CD4-positive, alpha-beta memory T cell (primary cell): ENCODE data around the gene TIMM29. TPM values are rescaled to one million over a fixed set of nuclear protein-coding genes. Genes with fewer than 3 reads are reported as not detected.
A peak's percentile ranks its signal among the peaks of the same experiment; 100 is the strongest.
"Not testable (repeated sequence)": the region's sequence is repeated elsewhere in the genome, so short reads cannot be mapped to it uniquely, and the experiment has no call there.

Experiments
- CTCF ChIA-PET: fragments of 350-600 bp; sonication (Branson Sonifier 250); formaldehyde crosslinking; loops from one replicate; lab custom pipeline; 2021; ENCODE audit warnings: inconsistent platforms; ENCODE audit not compliant: partially characterized antibody; lab: Charles Lee
- POLR2A ChIA-PET: fragments of 350-600 bp; sonication (Branson Sonifier 250); formaldehyde crosslinking; loops from one replicate; lab custom pipeline; 2021; ENCODE audit not compliant: partially characterized antibody; lab: Charles Lee
- DNase-seq, 5 donors: peaks; one replicate each; pipeline versions ENCODE4 v3.0.0 to v3.0.0-alpha.2; 2020 to 2022; ENCODE audit warnings: mixed read lengths in 1 of 5
- H3K27ac ChIP-seq: one replicate; pipeline ENCODE4 v1.7.0; 2013; ENCODE audit warnings: low read depth, low read length
- H3K27me3 ChIP-seq: 2 replicates; pipeline ENCODE4 v1.7.0; 2013; ENCODE audit warnings: mild to moderate bottlenecking, low read length, moderate library complexity; ENCODE audit not compliant: insufficient read depth
- H3K36me3 ChIP-seq: 2 replicates; pipeline ENCODE4 v1.7.0; 2013; ENCODE audit warnings: mild to moderate bottlenecking, low read length, moderate library complexity; ENCODE audit not compliant: insufficient read depth
- H3K4me1 ChIP-seq: 2 replicates; pipeline ENCODE4 v1.7.0; 2013; ENCODE audit warnings: mild to moderate bottlenecking, low read length, moderate library complexity; ENCODE audit not compliant: insufficient read depth
- H3K4me3 ChIP-seq, 2 donors: one replicate each; pipeline ENCODE4 v1.7.0; 2013; ENCODE audit warnings: low read length in 2 of 2, mild to moderate bottlenecking in 1 of 2
- H3K9me3 ChIP-seq, 2 donors: one replicate each; pipeline ENCODE4 v1.7.0; 2013; ENCODE audit warnings: low read length in 2 of 2, control low read depth in 1 of 2; ENCODE audit not compliant: control insufficient read depth in 1 of 2
- H3K27ac Mint-ChIP-seq, 7 donors: one replicate each; pipeline ENCODE4 v1.8.0; 2020 to 2021; ENCODE audit warnings: mixed read lengths in 7 of 7, mild to moderate bottlenecking in 6 of 7, inconsistent platforms in 3 of 7, moderate library complexity in 3 of 7
- H3K27me3 Mint-ChIP-seq, 2 donors: one replicate each; pipeline ENCODE4 v1.8.0; 2020 to 2021; ENCODE audit warnings: mixed read lengths in 2 of 2
- H3K36me3 Mint-ChIP-seq, 2 donors: one replicate each; pipeline ENCODE4 v1.8.0; 2020 to 2021; ENCODE audit warnings: mixed read lengths in 2 of 2, inconsistent platforms in 1 of 2, mild to moderate bottlenecking in 1 of 2
- H3K4me1 Mint-ChIP-seq, 4 donors: one replicate each; pipeline ENCODE4 v1.8.0; 2020 to 2021; ENCODE audit warnings: mixed read lengths in 4 of 4, mild to moderate bottlenecking in 1 of 4
- H3K4me3 Mint-ChIP-seq, 8 donors: one replicate each; pipeline ENCODE4 v1.8.0; 2020 to 2021; ENCODE audit warnings: mixed read lengths in 8 of 8, mild to moderate bottlenecking in 7 of 8, moderate library complexity in 6 of 8, inconsistent platforms in 3 of 8
- H3K9me3 Mint-ChIP-seq, 8 donors: one replicate each; pipeline ENCODE4 v1.8.0; 2020 to 2021; ENCODE audit warnings: mixed read lengths in 8 of 8, mild to moderate bottlenecking in 5 of 8, inconsistent platforms in 3 of 8, moderate library complexity in 1 of 8
- intact Hi-C: fragments of 100-400 bp; cut with micrococcal nuclease; formaldehyde crosslinking; loops from one replicate; pipeline ENCODE4 v1.15.1; 2023
- polyA plus RNA-seq, 2 donors: library from polyadenylated mRNA; unstranded; fragments of 300-500 nt; fragmentation: Illumina TruSeq; gene quantifications; one replicate each; pipeline ENCODE4 v1.2.3, GENCODE V29; 2021
- total RNA-seq, 2 experiments: library from RNA; stranded (reverse); gene quantifications; one replicate each; pipeline ENCODE4 v1.2.3, GENCODE V29; 2021

The TIMM29 gene
- total and polyA plus RNA-seq, 4 experiments from 2014 or later = 17.7 to 40.9 (median 37.1) TPM

DNA sequence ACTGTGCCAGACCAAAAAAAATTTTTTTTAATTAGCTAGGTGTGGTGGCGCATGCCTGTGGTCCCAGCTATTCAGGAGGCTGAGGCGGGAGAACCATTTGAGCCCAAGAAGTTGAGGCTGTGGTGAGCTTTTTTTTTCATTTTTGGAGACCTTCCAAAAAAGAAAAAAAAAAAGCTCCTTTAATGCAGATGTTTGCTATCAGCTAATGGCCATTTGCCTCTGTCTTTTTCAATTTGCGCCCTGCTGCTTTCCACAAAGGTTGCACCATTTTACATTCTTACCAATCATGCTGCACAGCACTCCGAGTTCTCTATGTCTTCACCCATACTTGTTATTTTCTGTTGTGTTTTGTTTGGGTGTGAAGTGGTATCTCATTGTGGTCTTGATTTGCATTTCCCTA, 16.7 kb downstream of the TIMM29 start:
- Mint-ChIP-seq H3K4me1 (peaks cover 3 to 5% (median 5%) of the 10 kb centered on the region in 4 donors), H3K4me3 (no peak overlapping the region), H3K9me3 (no peaks in the 10 kb centered on the region), H3K27ac (peak overlapping the region in 1 of 7 donors; percentile 66), H3K36me3 (no peaks in the 10 kb centered on the region), H3K27me3 (no peaks in the 10 kb centered on the region)
- H3K4me1 ChIP-seq = no peaks in the 10 kb centered on the region
- H3K9me3 ChIP-seq = no peaks in the 10 kb centered on the region
- H3K4me3 ChIP-seq = no peak overlapping the region
- H3K36me3 ChIP-seq = no peaks in the 10 kb centered on the region
- POLR2A ChIA-PET = no interaction called here
- CTCF ChIA-PET = interaction anchor here (1.0 to 1.9 kb wide), 4 partner anchors 9 to 80 kb away, joined by 3 to 7 read pairs (median 5); no protein-coding TSS in a partner anchor
- no peak overlapping the region for H3K27ac ChIP-seq
- no peak for DNase-seq
- H3K27me3 ChIP-seq = no peaks in the 10 kb centered on the region
- intact Hi-C loops = no loop called here

DNA sequence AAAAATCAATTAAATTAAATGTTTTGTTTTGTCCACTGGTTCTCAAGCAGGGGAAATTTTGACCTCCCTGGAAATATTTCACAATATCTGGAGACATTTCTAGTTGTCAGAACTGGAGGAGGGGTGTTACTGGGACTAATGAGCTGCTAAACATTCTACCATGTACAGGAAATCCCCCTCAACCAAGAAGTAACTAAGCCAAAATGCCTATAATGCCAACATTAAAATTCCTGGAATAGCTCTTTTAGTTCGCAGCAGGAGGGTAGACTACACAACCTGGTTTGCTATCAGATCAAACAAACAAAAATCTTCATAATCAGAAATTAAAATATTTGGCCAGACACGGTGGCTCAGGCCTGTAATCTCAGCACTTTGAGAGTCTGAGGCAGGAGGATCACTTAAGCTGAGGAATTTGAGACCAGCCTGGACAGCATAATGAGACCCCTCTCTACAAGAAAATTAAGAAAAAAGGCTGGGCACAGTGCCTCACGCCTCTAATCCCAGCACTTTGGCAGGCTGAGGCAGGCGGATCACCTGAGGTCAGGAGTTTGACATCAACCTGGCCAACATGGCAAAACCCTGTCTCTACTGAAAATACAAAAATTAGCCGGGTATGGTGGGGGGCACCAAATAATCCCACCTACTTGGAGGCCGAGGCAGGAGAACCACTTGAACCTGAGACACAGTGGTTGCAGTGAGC, 18.5 kb downstream of the TIMM29 start:
- Histone ChIP-seq H3K27me3 (no peaks in the 10 kb centered on the region), H3K9me3 (no peaks in the 10 kb centered on the region), H3K36me3 (no peaks in the 10 kb centered on the region), H3K4me1 (no peaks in the 10 kb centered on the region), H3K4me3 (no peak overlapping the region), H3K27ac (no peak overlapping the region)
- no peaks in the 10 kb centered on the region for H3K27me3 Mint-ChIP-seq
- H3K4me1 Mint-ChIP-seq = peaks cover 1 to 2% (median 2%) of the 10 kb centered on the region in 4 donors
- DNase-seq = no peak
- ChIA-PET POLR2A (no interaction called here), CTCF (no interaction called here)
- no peaks in the 10 kb centered on the region for H3K36me3 Mint-ChIP-seq
- no peaks in the 10 kb centered on the region for H3K9me3 Mint-ChIP-seq
- H3K4me3 Mint-ChIP-seq = no peak overlapping the region
- H3K27ac Mint-ChIP-seq = no peak overlapping the region
- intact Hi-C loops = no loop called here

DNA sequence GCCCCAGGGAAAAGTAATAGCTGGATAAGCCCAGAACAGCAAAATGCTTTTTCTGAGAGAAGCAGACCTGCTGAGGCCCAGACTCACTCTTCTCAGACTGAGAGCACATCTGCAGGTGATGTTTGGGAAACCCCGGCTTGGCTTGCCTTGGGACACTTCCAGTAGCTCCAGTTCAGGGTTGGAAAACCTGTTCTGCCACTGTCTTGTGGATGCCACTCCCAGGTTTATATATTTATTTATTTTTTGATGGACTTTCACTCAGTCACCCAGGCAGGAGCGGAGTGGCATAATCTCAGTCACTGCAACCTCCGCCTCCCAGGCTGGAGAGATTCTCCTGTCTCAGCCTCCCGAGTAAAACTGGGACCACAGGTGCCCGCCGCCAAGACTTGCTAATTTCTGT, 24.2 kb downstream of the TIMM29 start:
- Histone ChIP-seq H3K4me1 (no peaks in the 10 kb centered on the region), H3K4me3 (no peak overlapping the region), H3K27me3 (no peaks in the 10 kb centered on the region), H3K9me3 (no peaks in the 10 kb centered on the region), H3K36me3 (no peaks in the 10 kb centered on the region), H3K27ac (no peak overlapping the region)
- Mint-ChIP-seq H3K4me1 (no peaks in the 10 kb centered on the region), H3K27me3 (no peaks in the 10 kb centered on the region), H3K9me3 (no peaks in the 10 kb centered on the region), H3K27ac (no peak overlapping the region), H3K36me3 (no peaks in the 10 kb centered on the region), H3K4me3 (no peak overlapping the region)
- ChIA-PET POLR2A (no interaction called here), CTCF (interaction anchor here (1.9 kb wide), 1 partner anchor 11 kb away, joined by 10 read pairs; no protein-coding TSS in a partner anchor)
- DNase-seq = no peak
- intact Hi-C loops = no loop called here

DNA sequence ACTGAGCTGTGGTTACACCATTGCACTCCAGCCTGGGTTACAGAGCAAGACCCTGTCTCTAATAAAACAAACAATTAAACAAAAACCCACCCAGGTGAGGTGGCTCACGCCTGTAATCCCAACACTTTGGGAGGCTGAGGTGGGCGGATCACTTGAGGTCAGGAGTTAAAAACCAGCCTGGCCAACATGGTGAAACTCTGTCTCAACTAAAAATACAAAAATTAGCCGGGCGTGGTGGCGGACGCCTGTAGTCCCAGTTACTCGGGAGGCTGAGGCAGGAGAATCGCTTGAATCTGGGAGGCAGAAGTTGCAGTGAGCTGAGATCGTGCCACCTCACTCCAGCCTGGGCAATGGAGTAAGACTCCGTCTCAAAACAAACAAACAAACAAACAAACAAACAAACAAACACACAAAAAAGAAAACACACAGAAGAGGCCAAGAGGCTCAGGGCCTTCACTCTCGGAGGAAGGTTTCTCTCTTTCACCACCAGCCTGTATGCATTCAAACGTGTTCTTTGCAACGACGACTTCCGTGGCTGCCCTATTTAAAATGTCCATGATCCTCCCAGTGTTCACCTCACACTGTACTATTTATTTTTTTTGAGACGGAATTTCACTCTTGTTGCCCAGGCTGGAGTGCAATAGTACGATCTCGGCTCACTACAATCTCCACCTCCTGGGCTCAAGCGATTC, 30.8 kb downstream of the TIMM29 start:
- H3K36me3 Mint-ChIP-seq = not testable (repeated sequence)

DNA sequence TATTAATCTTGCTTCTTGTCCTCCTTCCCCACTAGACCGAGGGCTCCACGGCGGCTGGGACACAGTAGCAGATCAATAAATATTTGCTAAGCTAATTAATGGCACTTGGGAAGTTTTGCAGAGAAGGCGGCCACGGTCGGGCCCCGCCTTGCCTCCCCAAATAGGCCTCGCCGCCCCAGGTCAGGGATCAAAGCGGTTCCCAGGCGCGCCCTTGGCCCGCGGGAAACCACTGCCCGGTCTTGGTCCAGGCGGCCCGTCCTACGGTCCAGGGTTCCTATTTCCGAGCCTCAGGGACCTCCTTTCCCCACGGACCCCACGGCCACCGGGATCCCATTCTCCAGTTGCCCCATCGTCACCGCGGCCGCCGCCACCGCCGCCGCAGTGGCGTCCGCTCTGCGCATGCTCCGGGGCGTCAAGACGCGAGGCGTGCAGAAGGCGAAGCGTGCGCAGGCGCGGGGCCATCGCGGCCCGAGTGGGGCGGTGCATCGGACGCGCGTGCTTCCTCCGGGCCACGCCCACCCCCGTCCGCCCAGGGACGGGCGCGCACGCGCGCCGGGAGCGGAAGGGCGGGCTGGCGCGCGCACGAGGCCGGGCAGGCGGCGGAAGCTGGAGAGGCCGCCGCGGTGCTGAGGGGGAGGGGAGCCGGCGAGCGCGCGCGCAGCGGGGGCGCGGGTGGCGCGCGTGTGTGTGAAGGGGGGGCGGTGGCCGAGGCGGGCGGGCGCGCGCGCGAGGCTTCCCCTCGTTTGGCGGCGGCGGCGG, 31.9 kb downstream of the TIMM29 start, which contains the start of gene SMARCA4:
SMARCA4 (plus strand) TSS at position 717 of the 759 bp plus-strand sequence. CDS start 23,122 bp downstream, outside the sequence.
- CTCF ChIA-PET = interaction anchor here (1.0 to 1.7 kb wide), 2 partner anchors 16 to 19 kb away, joined by 5 read pairs; no protein-coding TSS in a partner anchor
- Histone ChIP-seq H3K9me3 (no peaks in the 10 kb centered on the region), H3K36me3 (no peaks in the 10 kb centered on the region), H3K4me3 (peak within 1 kb of the TSS; percentile 14 to 84), H3K4me1 (peaks cover 31% of the 10 kb centered on the region), H3K27ac (peak within 1 kb of the TSS; percentile 79), H3K27me3 (no peaks in the 10 kb centered on the region)
- POLR2A ChIA-PET = interaction anchor here (0.9 to 2.8 kb wide), 11 partner anchors 19 to 421 kb away, joined by 3 to 10 read pairs (median 4); partner anchors contain the start of genes LDLR, SWSAP1 and TMED1
- peak within 1 kb of the TSS; percentile 91 to 96 (median 93) for H3K27ac Mint-ChIP-seq
- peak; percentile 96 to 99 (median 99) for DNase-seq
- H3K4me3 Mint-ChIP-seq = peak within 1 kb of the TSS; percentile 89 to 94 (median 92)
- H3K4me1 Mint-ChIP-seq = peaks cover 21 to 48% (median 35%) of the 10 kb centered on the region in 4 donors
- H3K9me3 Mint-ChIP-seq = peaks cover 0 to 2% (median 0%) of the 10 kb centered on the region in 8 donors
- H3K36me3 Mint-ChIP-seq = peaks cover 0 to 9% of the 10 kb centered on the region in 2 donors
- intact Hi-C loops = loop anchor here (1.0 to 5.0 kb wide), 3 partner anchors 33 to 130 kb away; partner anchors contain the start of genes CARM1, TIMM29 and YIPF2
- no peaks in the 10 kb centered on the region for H3K27me3 Mint-ChIP-seq

More for the DNA sequence above, 30.8 kb downstream of the TIMM29 start:
- DNase-seq, intact Hi-C loops, H3K9me3 ChIP-seq, H3K27me3 Mint-ChIP-seq, H3K9me3 Mint-ChIP-seq, H3K27me3 ChIP-seq, H3K36me3 ChIP-seq: not testable (repeated sequence)
- peak overlapping the region in 1 of 2 donors; percentile 84 for H3K4me3 ChIP-seq
- CTCF ChIA-PET = interaction anchor here (1.0 to 1.7 kb wide), 5 partner anchors 14 to 242 kb away, joined by 3 to 5 read pairs (median 5); partner anchors contain the start of gene DNM2
- H3K27ac ChIP-seq = peak overlapping the region; percentile 79
- POLR2A ChIA-PET = interaction anchor here (0.6 to 2.8 kb wide), 8 partner anchors 20 to 1956 kb away, joined by 4 to 10 read pairs (median 5); partner anchors contain the start of genes LDLR and TMED1
- Mint-ChIP-seq H3K27ac (peak overlapping the region in 5 of 7 donors; percentile 47 to 94 (median 90)), H3K4me3 (peak overlapping the region in 6 of 8 donors; percentile 13 to 88 (median 85)), H3K4me1 (peaks cover 16 to 42% (median 30%) of the 10 kb centered on the region in 4 donors)
- peaks cover 31% of the 10 kb centered on the region for H3K4me1 ChIP-seq

DNA sequence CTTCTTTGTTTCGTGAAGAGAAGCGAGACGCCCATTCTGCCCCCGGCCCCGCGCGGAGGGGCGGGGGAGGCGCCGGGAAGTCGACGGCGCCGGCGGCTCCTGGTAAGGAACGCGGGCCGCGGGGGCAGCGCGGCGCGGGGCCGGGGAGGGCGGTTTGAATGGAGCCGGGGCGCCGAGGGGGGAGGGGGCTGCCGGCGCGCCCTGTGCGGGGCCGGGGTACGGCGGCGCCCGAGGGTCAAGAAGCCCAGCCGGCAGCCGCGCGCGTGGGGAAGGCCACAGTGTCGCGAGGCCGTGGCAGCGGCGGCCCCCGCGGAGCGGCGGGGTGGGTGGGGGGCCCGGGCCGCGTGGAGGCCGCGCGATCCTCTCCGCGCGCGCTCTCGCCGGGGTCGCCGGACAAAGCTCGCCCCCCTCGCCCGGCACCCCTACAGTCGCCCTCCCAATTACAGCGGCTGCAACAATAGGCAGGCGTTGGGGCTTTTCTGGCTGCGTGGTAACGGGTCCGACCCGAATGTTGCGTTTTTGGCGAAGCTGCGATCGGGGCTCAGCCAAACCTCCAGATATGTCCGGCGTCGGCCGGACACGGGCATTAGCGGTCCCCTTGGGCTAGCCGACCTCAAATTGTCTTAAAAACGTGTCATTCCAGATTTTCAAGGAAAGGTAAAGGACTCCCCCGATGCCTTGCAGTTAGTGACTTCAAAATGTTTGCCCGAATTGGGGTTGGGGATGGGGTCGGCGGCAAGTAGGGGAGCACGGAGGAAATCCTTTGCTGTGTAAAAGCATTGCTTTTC, 32.7 kb downstream of the TIMM29 start:
- H3K27ac ChIP-seq = peak overlapping the region; percentile 68
- H3K27me3 ChIP-seq = no peaks in the 10 kb centered on the region
- H3K4me3 ChIP-seq = peak overlapping the region; percentile 14 to 53
- no peaks in the 10 kb centered on the region for H3K36me3 ChIP-seq
- CTCF ChIA-PET = no interaction called here
- peaks cover 0 to 2% (median 0%) of the 10 kb centered on the region in 8 donors for H3K9me3 Mint-ChIP-seq
- H3K4me3 Mint-ChIP-seq = peak overlapping the region; percentile 89 to 94 (median 92)
- intact Hi-C loops = loop anchor here (2.0 to 5.0 kb wide), 2 partner anchors 34 to 130 kb away; partner anchors contain the start of genes TIMM29 and YIPF2
- peaks cover 31% of the 10 kb centered on the region for H3K4me1 ChIP-seq
- peak in 3 of 5 donors; percentile 6 to 53 (median 17) for DNase-seq
- POLR2A ChIA-PET = interaction anchor here (0.9 to 2.8 kb wide), 11 partner anchors 18 to 420 kb away, joined by 3 to 10 read pairs (median 4); partner anchors contain the start of genes LDLR, SWSAP1 and TMED1
- H3K4me1 Mint-ChIP-seq = peaks cover 23 to 52% (median 38%) of the 10 kb centered on the region in 4 donors
- peak overlapping the region; percentile 91 to 96 (median 93) for H3K27ac Mint-ChIP-seq
- H3K36me3 Mint-ChIP-seq = peaks cover 3 to 9% of the 10 kb centered on the region in 2 donors
- no peaks in the 10 kb centered on the region for H3K9me3 ChIP-seq
- H3K27me3 Mint-ChIP-seq = no peaks in the 10 kb centered on the region
